D721Med (cell line): ENCODE measurements around the gene MSLN.
"Not testable (repeated sequence)": the region's sequence is repeated elsewhere in the genome, so short reads cannot be mapped to it uniquely, and the experiment has no call there.

ENCODE experiments used
- DNase-seq: peaks from one replicate; pipeline ENCODE4 v3.0.0; 2011; ENCODE audit warnings: low spot score; ENCODE audit not compliant: insufficient read length
- FAIRE-seq: peaks from 2 replicates; lab custom pipeline; 2011; peaks lifted over from hg19 to GRCh38; lab: Jason Lieb, UNC
- CTCF ChIP-seq: IDR thresholded peaks from 2 replicates; pipeline ENCODE4 v1.5.1; 2012; ENCODE audit warnings: mild to moderate bottlenecking, control low read depth; ENCODE audit not compliant: insufficient read depth; ENCODE audit errors: missing control alignments

MSLN gene

GRCh38 chr16:760545-761343 lies at the start of gene MSLN:
Gene MSLN, plus strand, starts transcription at chr16:760734. Its CDS starts 1,947 bp downstream, at chr16:762681.
- FAIRE-seq: no peak
- DNase-seq: no peak
- no peak for TF ChIP-seq CTCF

- FAIRE-seq (no peak), DNase-seq (no peak)
- no peak for TF ChIP-seq CTCF
These were observed 49.5 kb upstream of the MSLN start for GRCh38 chr16:711084-711483.

- DNase-seq (peak; percentile 91), FAIRE-seq (no peak)
- TF ChIP-seq CTCF: peak; percentile 75
These were observed 48.8 kb upstream of the MSLN start for GRCh38 chr16:711548-712320.

- DNase-seq, FAIRE-seq: not testable (repeated sequence)
- peak; percentile 50 for TF ChIP-seq CTCF
These were observed 47.7 kb upstream of the MSLN start for GRCh38 chr16:712740-713250.

DNA sequence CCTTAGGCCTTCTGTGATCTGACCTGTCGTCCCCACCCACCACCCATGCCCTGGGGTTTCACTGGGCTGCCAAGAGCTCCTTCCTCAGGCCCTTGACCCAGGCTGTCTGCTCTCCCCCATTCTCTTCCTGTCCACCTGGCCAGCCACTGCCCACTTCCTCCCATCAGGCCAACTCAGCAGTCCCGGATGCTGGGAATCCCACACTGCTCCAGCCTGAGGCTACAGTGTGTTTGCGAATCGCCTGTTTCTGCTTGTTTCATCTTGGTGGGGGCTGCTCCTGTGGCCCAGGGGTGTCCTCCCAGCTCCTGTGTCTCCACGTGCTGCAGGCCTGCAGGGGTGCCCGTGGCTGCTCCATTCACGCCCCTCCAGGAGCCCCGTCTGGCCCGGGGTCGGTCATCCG lies 46.5 kb upstream of the MSLN start:
- no peak for FAIRE-seq
- no peak for TF ChIP-seq CTCF
- DNase-seq: no peak

GRCh38 chr16:714558-715476 lies 45.7 kb upstream of the MSLN start, which contains the start of gene METRN:
Gene METRN, plus strand, starts transcription at chr16:715118. Its CDS starts 172 bp downstream, at chr16:715290.
- TF ChIP-seq CTCF: no peak
- FAIRE-seq: no peak
- DNase-seq: peak; percentile 95
